Esophagus muscularis mucosa (tissue), 3 donors: Measurements from ENCODE around the gene SPTA1.

ENCODE experiments used
- POLR2AphosphoS5 ChIP-seq, 2 donors: sonication (generic); formaldehyde crosslinking; IDR thresholded peaks; one replicate each; pipeline ENCODE4 v1.6.1; 2017; ENCODE audit warnings: antibody characterized with exemption in 2 of 2
- TF ChIP-seq, protein P1 (sequence below), 3 experiments: fragments of 200-600 bp in 2 of 3; fragments of 450-650 bp in 1 of 3; sonication (generic) in 2 of 3; IDR thresholded peaks; one replicate each; pipeline ENCODE4 v1.5.1; 2017 to 2019; ENCODE audit warnings: antibody characterized with exemption in 3 of 3, mild to moderate bottlenecking in 2 of 3, moderate library complexity in 1 of 3

DNA sequence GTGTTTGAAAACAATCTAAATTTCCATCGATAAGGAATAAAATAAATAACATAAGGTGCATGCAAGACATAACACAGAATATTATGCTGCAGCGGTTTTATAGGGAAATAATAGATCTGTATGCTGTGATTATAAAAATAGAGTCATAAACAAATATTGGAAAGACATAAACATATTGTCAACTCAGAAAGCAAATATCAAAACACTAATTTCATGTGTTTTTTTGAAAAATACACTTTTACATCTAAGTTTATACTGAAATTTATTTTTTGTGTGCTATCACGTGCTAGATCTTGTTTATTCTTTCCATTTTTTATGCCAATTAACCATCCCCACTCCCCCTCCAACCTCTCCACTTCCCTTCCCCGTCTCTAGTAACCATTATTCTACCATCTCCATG lies 24.6 kb upstream of the SPTA1 start:
- TF ChIP-seq, protein P1, sequence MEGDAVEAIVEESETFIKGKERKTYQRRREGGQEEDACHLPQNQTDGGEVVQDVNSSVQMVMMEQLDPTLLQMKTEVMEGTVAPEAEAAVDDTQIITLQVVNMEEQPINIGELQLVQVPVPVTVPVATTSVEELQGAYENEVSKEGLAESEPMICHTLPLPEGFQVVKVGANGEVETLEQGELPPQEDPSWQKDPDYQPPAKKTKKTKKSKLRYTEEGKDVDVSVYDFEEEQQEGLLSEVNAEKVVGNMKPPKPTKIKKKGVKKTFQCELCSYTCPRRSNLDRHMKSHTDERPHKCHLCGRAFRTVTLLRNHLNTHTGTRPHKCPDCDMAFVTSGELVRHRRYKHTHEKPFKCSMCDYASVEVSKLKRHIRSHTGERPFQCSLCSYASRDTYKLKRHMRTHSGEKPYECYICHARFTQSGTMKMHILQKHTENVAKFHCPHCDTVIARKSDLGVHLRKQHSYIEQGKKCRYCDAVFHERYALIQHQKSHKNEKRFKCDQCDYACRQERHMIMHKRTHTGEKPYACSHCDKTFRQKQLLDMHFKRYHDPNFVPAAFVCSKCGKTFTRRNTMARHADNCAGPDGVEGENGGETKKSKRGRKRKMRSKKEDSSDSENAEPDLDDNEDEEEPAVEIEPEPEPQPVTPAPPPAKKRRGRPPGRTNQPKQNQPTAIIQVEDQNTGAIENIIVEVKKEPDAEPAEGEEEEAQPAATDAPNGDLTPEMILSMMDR (IDR thresholded peaks at IDR 0.05), result no peak
- no peak for TF ChIP-seq POLR2AphosphoS5 (IDR thresholded peaks at IDR 0.05)
